K562 (cell line): ENCODE measurements around the gene SMARCD2. TPM values are rescaled to one million over a fixed set of nuclear protein-coding genes. Genes with fewer than 3 reads are reported as not detected.

Experiments used
- CBFB ChIP-seq: sonication (generic); formaldehyde crosslinking; IDR thresholded peaks from 2 replicates; pipeline ENCODE4 v1.4.0; 2020; ENCODE audit warnings: mild to moderate bottlenecking, missing genetic modification reagents
- CCAR2 ChIP-seq: fragments of 200-400 bp; formaldehyde crosslinking; IDR thresholded peaks from 2 replicates; pipeline ENCODE4 v1.6.1; 2017; ENCODE audit warnings: mild to moderate bottlenecking, low read depth, low read length
- CEBPG ChIP-seq, 3 experiments: fragments of 200-800 bp in 1 of 3; sonication (Bioruptor generic) in 1 of 3; sonication (generic) in 1 of 3; formaldehyde crosslinking in 1 of 3; IDR thresholded peaks in 2 of 3; conservative IDR thresholded peaks in 1 of 3; 2 replicates each; pipeline versions ENCODE4 v1.6.1 to v1.8.0; 2016 to 2022; ENCODE audit warnings: missing compliant biosample characterization in 2 of 3, missing genetic modification characterization in 2 of 3, mild to moderate bottlenecking in 1 of 3, missing genetic modification reagents in 1 of 3
- CREB1 ChIP-seq, 2 experiments: sonication (generic) in 1 of 2; formaldehyde crosslinking in 1 of 2; IDR thresholded peaks; 2 replicates each; pipeline versions ENCODE4 v1.6.1 to v1.8.0; 2012 to 2022; ENCODE audit warnings: inconsistent platforms in 1 of 2, mild to moderate bottlenecking in 1 of 2, missing genetic modification reagents in 1 of 2, moderate library complexity in 1 of 2
- E2F3 ChIP-seq: fragments of 250-450 bp; sonication (Bioruptor Pico); IDR thresholded peaks from 2 replicates; pipeline ENCODE4 v1.4.0; 2020; ENCODE audit warnings: mild to moderate bottlenecking
- ELF1 ChIP-seq: fragments of 200-800 bp; sonication (Bioruptor generic); IDR thresholded peaks from 2 replicates; pipeline ENCODE4 v1.6.1; 2016; ENCODE audit warnings: missing genetic modification characterization, missing compliant biosample characterization
- FOXJ2 ChIP-seq: fragments of 200-800 bp; sonication (Bioruptor generic); IDR thresholded peaks from 2 replicates; pipeline ENCODE4 v1.6.1; 2016; ENCODE audit warnings: missing genetic modification characterization, missing compliant biosample characterization
- GABPA ChIP-seq: fragments of 200-800 bp; sonication (Bioruptor generic); conservative IDR thresholded peaks from 2 replicates; pipeline ENCODE4 v1.6.1; 2016; ENCODE audit warnings: low read depth, missing genetic modification characterization, missing compliant biosample characterization
- NFYB ChIP-seq: IDR thresholded peaks from 2 replicates; pipeline ENCODE4 v1.6.1; 2011; ENCODE audit warnings: mild to moderate bottlenecking, moderate library complexity; ENCODE audit not compliant: insufficient read length; ENCODE audit errors: extremely low read depth
- PHB ChIP-seq: fragments of 250-450 bp; sonication (Bioruptor Pico); IDR thresholded peaks from 2 replicates; pipeline ENCODE4 v1.5.0; 2021
- PHF20 ChIP-seq: fragments of 450-650 bp; IDR thresholded peaks from 2 replicates; pipeline ENCODE4 v1.6.1; 2018; ENCODE audit not compliant: partially characterized antibody
- SAP30 ChIP-seq: fragments of 200-600 bp; sonication (generic); IDR thresholded peaks from 2 replicates; pipeline ENCODE4 v1.6.1; 2012; ENCODE audit warnings: borderline replicate concordance, low read depth, mild to moderate bottlenecking, moderate library complexity, low read length, control low read depth, inconsistent platforms; ENCODE audit not compliant: insufficient read depth, poor library complexity, severe bottlenecking
- SIN3A ChIP-seq, 2 experiments: fragments of 150-350 bp in 1 of 2; IDR thresholded peaks; 2 replicates each; pipeline ENCODE4 v1.6.1; 2011 to 2016; ENCODE audit warnings: borderline replicate concordance in 2 of 2, low read depth in 2 of 2, low read length in 2 of 2, mild to moderate bottlenecking in 2 of 2, moderate library complexity in 2 of 2; ENCODE audit not compliant: control insufficient read depth in 1 of 2
- SNIP1 ChIP-seq: fragments of 450-650 bp; IDR thresholded peaks from 2 replicates; pipeline ENCODE4 v1.7.1; 2017; ENCODE audit warnings: low read depth, mild to moderate bottlenecking
- ZNF311 ChIP-seq: fragments of 250-450 bp; sonication (Bioruptor Pico); IDR thresholded peaks from 2 replicates; pipeline ENCODE4 v1.4.0; 2020; ENCODE audit warnings: mild to moderate bottlenecking, moderate library complexity
- polyA plus RNA-seq, 8 experiments: library from polyadenylated mRNA; depleted of rRNA in 4 of 8; stranded (reverse) in 5 of 8; unstranded in 3 of 8; fragments of >200 nt; fragmentation: Nextera tagmentation in 2 of 8; fragmentation: Illumina TruSeq in 1 of 8; extraction: Ambion mirVana in 2 of 8; extraction: Trizol in 1 of 8; gene quantifications; 2 replicates each; pipeline versions ENCODE4 v1.2.1 to v1.2.3, GENCODE V29; 2011 to 2014; ENCODE audit warnings: inconsistent platforms in 1 of 8, missing spikeins in 1 of 8
- total RNA-seq, 7 experiments: library from RNA; depleted of rRNA in 6 of 7; stranded (reverse); fragments of >200 nt in 6 of 7; fragmentation: Illumina TruSeq in 2 of 7; extraction: Trizol in 2 of 7; gene quantifications; 2 replicates each; pipeline versions ENCODE4 v1.2.1 to v1.2.3, GENCODE V29; 2011 to 2021; ENCODE audit warnings: low replicate concordance in 1 of 7
- TF ChIP-seq, protein P1 (sequence below): fragments of 450-650 bp; IDR thresholded peaks from 2 replicates; pipeline ENCODE4 v1.6.1; 2016
- TF ChIP-seq, protein P2 (sequence below): sonication (generic); formaldehyde crosslinking; IDR thresholded peaks from 2 replicates; pipeline ENCODE4 v1.9.0; 2022; ENCODE audit warnings: mild to moderate bottlenecking, missing genetic modification reagents
- TF ChIP-seq, protein P3 (sequence below): sonication (generic); formaldehyde crosslinking; IDR thresholded peaks from 2 replicates; pipeline ENCODE4 v1.9.0; 2022; ENCODE audit warnings: mild to moderate bottlenecking, missing genetic modification reagents
- TF ChIP-seq, protein P4 (sequence below): fragments of 250-450 bp; sonication (Bioruptor Pico); IDR thresholded peaks from 2 replicates; pipeline ENCODE4 v1.5.0; 2020; ENCODE audit warnings: mild to moderate bottlenecking, borderline replicate concordance

SMARCD2 gene
- total and polyA plus RNA-seq, 9 of the 15 experiments (the other 6 are each of a cell fraction or from before 2014, with no cell fraction given), result 1.7 to 114 (median 90.3) TPM

DNA sequence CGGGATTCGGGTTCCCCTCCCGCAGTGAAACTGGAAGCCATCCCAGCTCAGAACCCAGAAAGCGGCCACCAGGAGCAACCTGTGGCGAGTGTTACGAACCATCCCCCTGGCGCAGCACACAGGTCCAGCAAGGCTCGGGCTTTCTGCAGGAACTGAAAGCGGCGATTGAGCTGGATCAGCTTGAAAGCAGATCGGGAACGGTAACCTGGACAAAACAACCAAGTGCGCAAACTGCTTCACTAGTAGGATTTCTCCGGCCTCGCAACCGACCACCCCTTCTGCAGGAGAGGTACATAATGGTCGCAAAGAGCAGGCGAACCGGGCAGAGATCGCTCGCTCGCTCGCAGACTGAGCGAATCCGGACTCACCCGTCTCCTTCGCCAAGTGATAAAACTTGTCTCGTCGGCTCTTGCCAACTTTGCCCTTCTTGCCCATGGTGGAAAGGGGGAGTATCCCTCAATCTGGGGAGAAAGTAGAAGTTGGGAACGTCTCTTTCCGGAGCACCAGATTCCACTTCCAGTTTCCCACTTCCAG lies 15.9 kb downstream of the SMARCD2 start (continued):
- TF ChIP-seq CBFB, result no peak
- TF ChIP-seq, protein P1, sequence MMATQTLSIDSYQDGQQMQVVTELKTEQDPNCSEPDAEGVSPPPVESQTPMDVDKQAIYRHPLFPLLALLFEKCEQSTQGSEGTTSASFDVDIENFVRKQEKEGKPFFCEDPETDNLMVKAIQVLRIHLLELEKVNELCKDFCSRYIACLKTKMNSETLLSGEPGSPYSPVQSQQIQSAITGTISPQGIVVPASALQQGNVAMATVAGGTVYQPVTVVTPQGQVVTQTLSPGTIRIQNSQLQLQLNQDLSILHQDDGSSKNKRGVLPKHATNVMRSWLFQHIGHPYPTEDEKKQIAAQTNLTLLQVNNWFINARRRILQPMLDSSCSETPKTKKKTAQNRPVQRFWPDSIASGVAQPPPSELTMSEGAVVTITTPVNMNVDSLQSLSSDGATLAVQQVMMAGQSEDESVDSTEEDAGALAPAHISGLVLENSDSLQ, result no peak
- 0 out of 2 replicates have a peak, but pooled peaks have one; percentile 4 for TF ChIP-seq CEBPG (CRISPR knock-in tag; IDR thresholded peaks at IDR 0.05)
- TF ChIP-seq CEBPG (tag; conservative IDR thresholded peaks at IDR 0.05 in 1 of 2, IDR thresholded peaks at IDR 0.05 in 1 of 2), result no peak
- TF ChIP-seq PHB (CRISPR knock-in tag), result no peak
- TF ChIP-seq SAP30, result peak; percentile 92
- no peak for TF ChIP-seq ZNF311
- TF ChIP-seq GABPA (tag), result no peak
- no peak for TF ChIP-seq PHF20
- no peak for TF ChIP-seq E2F3
- no peak for TF ChIP-seq CREB1 (IDR thresholded peaks at IDR 0.05)
- TF ChIP-seq CREB1 (CRISPR knock-in tag; IDR thresholded peaks at IDR 0.05), result peak; percentile 15
- TF ChIP-seq, protein P2, sequence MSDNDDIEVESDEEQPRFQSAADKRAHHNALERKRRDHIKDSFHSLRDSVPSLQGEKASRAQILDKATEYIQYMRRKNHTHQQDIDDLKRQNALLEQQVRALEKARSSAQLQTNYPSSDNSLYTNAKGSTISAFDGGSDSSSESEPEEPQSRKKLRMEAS, result peak; percentile 8; the same call in 1 of the 2 replicates
- no peak for TF ChIP-seq SNIP1
- no peak for TF ChIP-seq ELF1 (tag)
- TF ChIP-seq, protein P3, sequence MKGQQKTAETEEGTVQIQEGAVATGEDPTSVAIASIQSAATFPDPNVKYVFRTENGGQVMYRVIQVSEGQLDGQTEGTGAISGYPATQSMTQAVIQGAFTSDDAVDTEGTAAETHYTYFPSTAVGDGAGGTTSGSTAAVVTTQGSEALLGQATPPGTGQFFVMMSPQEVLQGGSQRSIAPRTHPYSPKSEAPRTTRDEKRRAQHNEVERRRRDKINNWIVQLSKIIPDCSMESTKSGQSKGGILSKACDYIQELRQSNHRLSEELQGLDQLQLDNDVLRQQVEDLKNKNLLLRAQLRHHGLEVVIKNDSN, result 0 out of 2 replicates have a peak, but pooled peaks have one; percentile 12
- TF ChIP-seq FOXJ2 (tag), result no peak
- TF ChIP-seq NFYB, result no peak
- TF ChIP-seq SIN3A (IDR thresholded peaks at IDR 0.05; ENCODE audit: borderline replicate concordance in 2 of 2, control insufficient read depth in 1 of 2, low read depth in 2 of 2, low read length in 2 of 2), result no peak
- TF ChIP-seq, protein P4, sequence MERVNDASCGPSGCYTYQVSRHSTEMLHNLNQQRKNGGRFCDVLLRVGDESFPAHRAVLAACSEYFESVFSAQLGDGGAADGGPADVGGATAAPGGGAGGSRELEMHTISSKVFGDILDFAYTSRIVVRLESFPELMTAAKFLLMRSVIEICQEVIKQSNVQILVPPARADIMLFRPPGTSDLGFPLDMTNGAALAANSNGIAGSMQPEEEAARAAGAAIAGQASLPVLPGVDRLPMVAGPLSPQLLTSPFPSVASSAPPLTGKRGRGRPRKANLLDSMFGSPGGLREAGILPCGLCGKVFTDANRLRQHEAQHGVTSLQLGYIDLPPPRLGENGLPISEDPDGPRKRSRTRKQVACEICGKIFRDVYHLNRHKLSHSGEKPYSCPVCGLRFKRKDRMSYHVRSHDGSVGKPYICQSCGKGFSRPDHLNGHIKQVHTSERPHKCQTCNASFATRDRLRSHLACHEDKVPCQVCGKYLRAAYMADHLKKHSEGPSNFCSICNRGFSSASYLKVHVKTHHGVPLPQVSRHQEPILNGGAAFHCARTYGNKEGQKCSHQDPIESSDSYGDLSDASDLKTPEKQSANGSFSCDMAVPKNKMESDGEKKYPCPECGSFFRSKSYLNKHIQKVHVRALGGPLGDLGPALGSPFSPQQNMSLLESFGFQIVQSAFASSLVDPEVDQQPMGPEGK, result no peak
- TF ChIP-seq CCAR2, result no peak
